Activated CD8-positive, alpha-beta memory T cell treated with anti-CD3 and anti-CD28 coated beads for 24 hours (primary cell): Measurements from ENCODE around the gene PLEKHM1.
A peak's percentile ranks its signal among the peaks of the same experiment; 100 is the strongest.

Experiments used
- DNase-seq: peaks from one replicate; pipeline ENCODE4 v3.0.0-alpha.2; 2020

PLEKHM1 gene

DNA sequence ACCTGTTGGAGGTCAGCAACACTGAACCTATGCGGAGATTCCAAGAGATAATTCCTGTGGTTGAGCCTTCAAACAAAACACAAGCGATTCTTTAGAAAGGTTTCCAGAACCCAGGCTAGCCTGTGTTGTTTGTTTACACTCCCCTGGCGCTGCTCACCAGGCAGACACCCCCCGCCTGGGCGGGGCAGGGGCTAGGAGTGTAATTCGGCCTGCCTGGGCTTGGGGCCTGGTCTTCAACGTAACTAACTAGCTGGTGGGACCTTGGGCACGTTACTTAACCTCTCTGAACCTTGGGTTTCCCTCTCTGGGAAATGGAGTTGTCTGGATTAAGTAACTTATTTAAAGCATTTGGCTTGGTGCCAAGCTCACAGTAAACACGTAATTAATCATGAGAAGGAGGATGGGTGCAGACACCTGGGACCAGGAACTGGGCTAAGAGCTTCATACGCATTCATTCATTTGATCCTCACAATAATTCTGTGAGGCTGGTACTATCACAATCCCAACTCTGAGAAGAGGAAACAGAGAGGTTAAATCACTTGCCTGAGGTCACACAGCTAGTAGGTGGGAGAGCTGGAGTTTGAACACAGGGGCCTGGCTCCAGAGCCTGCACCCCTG, 50.3 kb downstream of the PLEKHM1 start:
- no peak for DNase-seq

DNA sequence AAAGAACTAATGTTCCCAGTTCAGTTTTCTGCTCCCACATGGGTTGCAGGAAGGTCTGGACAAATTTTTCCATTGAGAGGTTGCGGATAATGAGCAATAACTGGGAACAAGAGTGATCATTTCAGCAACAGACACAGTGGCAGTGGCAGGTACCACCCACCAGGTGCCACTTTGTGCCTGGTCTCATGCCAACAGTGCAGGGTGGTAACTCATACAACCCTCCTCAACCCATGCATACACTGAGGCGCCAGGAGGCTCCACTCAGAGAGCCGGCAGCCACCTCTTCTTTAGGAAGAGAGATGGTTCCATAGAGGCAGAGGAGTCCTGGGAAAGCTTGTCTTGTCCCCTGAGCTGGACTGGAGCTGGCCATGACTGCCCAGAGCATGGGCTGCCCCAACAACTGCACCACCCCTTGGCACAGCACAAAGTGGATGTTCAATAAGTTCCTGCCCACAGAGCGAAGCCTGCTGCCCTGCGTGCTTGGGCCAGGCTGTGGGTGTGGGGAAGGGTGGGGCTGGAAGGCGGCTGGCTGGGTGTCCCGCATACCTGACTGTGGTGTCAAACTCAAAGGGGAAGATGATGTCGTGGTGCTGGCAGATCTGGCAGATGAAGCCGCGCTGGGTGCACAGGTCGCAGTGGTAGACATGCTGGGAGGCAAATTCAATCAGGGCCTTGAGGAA, 51.5 kb downstream of the PLEKHM1 start:
- no peak for DNase-seq

DNA sequence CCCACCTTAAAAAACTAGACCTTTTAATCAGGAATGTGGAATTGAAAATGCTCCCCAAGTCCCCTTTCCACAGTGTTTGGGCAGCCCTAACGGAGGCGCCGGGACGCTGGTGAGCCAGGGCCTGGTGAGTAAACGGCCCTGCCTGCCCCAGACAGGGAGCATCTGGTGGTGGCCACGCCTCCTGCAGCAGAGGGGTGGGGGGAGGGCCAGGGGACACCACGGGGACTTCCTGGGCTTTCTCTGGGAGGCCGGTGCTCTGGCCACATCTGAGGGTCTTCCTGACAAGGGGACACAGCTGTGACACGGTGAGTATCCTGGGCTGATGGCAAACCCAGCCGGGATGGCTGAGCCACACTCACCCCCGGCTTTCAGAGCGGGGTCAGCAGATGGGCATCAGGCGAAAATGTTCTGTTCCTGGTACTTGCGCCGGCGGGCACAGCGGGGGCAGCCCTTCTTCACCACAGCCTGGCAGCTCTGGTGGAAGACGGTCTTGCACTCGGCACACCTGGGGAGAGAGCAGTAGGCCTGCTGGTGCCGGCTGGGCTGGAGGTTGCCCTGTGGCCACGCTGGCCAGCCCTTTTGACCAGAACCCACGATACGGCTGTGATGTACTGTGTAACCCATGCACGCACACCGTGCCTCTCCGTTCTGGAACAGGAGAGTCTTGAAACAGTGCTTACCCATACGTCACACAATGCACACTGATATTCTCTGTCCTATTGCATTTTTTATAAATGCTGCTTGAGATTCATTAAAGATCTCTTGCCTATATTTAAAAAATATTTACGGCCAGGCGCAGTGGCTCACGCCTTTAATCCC, 52.8 kb downstream of the PLEKHM1 start:
- no peak for DNase-seq

DNA sequence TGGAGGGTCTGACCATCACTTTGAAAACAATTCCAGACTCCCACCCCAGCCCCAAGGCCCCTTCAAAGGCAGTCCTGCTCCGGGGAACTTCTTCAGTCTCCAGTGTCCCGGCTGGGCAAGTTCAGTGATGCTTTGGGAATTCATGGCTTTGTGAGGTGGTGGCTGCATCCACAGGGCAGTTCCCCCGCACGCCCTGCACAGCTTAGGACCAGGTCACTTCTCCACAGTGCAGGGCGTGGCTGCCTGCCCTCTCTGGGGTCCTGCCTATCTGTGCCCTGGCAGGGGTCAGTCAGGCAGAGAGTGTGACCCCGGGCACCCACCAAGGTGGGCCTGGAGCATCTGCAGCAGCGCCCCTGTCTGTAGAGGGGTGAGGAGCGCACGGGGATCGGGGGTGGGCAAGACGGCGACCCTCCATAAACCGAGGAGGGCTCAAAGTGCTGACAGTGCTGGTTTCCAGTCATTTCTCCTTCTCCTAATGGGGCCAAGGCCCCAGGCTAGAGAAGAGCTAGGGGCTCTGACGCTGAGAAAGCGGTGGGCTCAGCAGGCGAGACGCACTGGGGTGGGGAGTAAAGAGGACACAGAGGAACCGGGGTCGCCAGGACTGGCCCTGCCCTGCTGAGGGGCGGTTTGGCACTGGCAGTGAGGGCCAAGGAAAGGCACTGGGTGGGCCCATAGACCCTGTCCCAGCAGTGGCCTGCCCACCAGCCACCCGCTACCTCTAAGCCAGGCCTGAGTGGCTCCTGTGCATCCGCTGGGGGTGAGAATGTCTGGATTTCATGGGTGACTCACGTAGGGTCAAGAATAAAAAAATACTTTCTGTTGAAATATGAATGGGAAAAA, 53.7 kb downstream of the PLEKHM1 start:
- DNase-seq = no peak

GRCh38 chr17:45436161-45436560, 54.4 kb downstream of the PLEKHM1 start:
- no peak for DNase-seq

GRCh38 chr17:45435481-45435880, 55.0 kb downstream of the PLEKHM1 start:
- no peak for DNase-seq

DNA sequence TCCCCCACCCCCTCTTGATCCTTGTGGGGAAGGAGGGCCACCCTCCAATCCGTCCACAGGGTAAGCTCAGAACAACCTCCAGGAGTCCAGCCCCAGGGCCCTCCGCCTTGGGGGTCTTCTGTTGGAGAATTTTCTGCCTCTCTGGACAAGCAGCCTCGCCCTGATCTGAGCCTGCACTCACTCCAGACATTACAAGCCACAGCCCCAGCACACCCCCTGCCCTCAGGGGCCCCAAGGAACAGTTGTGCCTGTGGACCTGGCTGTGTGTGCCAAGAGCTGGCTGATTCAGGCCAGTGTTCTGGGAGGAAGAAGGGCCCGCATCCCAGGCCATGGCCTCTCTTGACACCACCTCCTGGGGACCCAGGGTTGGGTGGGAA, 57.4 kb downstream of the PLEKHM1 start:
- peak; percentile 61 for DNase-seq

GRCh38 chr17:45432405-45433158, 57.9 kb downstream of the PLEKHM1 start, which contains the start of gene ARHGAP27:
Gene ARHGAP27 (minus strand): TSS chr17:45432870. CDS start chr17:45430279, 2,591 bp downstream.
- peak; percentile 64 for DNase-seq

DNA sequence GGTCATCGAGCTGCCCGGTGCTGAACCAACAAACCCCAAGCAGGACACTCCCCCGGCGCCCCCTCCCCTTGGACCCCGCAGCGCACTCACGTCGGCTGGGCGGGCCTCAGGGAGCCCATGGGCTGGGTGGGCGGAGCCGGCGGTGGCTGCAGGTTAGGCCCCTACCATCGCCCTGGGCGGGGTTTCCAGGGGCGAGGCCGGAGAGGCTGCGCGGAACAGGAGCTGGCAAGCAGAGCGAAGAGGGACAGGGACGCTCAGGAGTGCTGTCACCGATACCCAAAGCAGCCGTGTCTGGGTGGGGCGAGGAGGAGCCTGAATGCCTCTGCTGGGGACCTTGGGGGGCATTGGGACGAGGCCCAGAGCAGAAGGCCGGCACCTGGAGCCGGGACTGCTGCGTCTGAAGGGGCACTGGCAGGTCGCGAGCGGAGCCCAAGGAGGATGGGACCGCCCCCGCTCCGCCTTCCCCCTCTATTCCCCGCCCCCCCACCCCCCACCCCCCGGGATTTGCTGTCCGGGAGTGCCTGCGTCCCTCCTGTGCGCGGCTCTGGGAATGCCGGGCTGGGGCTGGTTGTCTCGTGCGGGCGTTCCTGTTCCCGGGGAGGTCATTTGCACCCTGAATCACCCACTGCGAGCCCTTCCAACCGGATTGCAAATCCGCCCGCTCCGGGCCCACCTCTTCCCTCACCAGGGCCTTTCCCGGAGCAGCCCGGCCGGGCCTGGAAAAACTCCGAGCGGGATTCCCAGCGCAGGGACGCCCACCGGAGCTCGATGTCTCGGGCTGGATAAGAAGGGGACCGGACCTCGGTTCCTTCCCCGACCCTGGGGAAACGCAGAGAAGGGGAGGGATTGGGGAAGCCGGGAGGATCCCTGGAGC, 58.8 kb downstream of the PLEKHM1 start:
- peak; percentile 88 for DNase-seq

GRCh38 chr17:45430738-45431530, 59.6 kb downstream of the PLEKHM1 start:
- peak; percentile 73 for DNase-seq

GRCh38 chr17:45430006-45430737, 60.3 kb downstream of the PLEKHM1 start:
- DNase-seq = no peak

GRCh38 chr17:45429339-45430005, 61.0 kb downstream of the PLEKHM1 start:
- DNase-seq = no peak

DNA sequence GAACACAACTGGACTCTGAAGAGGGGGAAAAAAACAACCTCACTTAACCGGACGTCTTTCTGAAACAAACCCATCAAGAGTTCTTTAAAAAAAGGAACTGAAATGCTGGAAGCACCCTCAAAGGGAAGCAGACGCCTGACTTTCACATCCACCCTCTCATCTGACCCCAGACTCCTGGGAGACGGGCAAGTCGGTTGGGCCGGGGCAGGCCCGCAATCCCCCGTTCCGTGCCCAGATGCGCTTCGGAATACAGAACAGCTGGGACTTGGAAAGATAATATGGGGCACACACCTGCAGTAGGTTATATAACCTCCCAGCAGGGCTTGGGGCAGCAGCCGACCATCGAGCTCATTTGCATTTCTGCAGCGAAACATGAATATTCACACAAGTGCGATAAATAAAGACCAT, 61.6 kb downstream of the PLEKHM1 start:
- peak; percentile 62 for DNase-seq

DNA sequence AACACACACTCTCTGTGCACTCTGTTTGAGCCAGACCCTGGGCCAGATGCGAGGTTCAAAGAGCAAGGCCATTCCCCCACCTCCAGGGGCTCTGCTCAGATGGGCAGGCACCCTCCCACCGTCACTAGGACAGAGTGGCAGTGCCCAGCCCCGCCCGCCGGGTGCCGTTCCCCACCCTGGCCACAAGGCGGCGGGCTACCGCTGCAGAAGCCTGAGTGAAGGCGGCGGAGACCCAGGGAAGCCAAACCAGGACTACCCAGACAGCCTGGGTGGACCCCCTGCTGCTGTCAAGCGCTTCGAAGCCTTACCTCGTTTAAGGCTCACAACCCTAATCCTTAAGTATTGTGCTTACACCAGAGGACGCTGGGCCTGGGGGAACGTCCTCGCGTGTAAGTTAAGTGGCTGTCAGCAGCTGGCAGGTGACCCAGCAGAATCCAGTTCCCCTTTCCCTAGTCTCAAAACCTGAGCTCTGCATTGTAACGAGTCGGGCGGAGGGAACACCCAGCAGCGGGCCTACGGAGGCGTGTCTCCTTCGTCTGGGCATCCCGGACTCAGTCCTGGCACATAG, 62.4 kb downstream of the PLEKHM1 start:
- DNase-seq = peak; percentile 96

DNA sequence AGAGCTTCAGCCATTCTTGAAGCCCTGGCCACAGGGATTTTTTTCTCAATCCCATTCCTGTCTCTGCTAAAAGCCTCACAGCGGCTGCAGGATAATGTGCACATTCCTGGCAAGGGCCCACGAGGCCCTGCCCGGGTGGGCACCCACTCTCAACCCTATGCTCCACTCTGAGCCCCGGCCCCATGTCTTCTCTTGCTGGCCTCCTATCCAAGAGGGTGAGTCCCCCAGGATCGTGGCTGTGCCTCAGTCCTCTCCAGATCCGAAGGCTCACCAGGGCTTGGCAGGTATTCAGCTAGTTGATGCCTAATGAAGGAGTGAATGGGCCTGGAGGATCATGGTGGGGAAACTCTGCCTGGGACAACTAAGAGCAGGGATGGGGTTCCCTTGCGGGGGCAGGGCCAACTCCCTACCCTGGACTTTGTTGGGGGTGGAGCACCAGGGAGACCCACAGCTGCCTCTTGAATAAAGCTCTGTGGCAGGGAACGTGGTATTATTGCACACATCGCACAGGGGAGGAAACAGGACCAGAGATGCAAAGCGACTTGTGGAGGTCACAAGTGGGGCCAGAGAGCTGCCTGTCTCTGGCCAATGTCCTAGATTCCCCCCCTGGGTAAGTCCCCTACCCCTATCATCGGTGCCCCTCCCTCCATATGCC, 63.2 kb downstream of the PLEKHM1 start:
- DNase-seq = no peak

DNA sequence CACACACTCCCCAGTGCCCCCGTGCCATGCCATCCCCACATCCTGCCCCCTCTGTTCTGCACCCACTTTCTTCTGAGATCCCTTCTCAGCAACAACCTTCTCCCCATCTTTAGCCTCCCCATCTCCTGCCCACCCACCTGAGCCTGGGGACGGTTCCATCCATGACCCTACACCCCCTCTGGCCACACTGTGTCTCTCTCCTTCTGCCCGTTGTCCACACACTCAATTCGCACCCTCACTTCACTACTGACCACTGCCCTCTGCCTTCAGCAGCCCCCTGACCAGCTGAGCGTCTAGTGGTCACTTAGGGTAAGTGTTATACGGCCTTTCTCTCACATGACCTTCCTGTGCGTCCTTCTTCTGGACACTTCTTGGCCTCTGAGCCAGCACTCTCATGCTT, 64.0 kb downstream of the PLEKHM1 start:
- no peak for DNase-seq

DNA sequence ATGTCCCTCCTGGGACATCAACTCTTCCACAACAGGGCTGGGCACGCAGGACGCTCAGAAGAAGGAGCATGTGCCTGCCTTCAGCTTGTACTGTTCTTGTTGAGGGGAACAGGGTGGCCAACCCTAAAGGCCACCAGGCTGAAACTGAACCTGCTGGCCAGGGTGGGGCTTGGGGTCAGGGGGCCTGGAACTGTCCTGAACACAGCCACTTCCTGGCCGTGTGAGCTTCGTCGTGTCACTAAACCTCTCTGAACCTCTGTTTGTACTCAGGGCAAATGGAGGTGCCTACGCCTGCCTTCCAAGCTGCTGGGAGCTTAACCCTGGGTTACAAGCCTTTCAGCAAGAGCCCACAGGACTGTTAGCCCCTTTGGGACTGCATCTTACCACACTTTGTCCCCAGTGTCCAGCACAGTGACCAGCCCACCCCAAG, 64.5 kb downstream of the PLEKHM1 start:
- DNase-seq = no peak
